ENCODE measurements around the gene ADPRM.

Gene ADPRM

GRCh38 chr17:10742431-10742830 lies 45.0 kb downstream of the ADPRM start:
- TF ChIP-seq CTCF (conservative IDR thresholded peaks at IDR 0.05): no peak
- no peak overlapping the region for H3K27ac ChIP-seq

GRCh38 chr17:10743316-10744009 lies 46.1 kb downstream of the ADPRM start:
- TF ChIP-seq CTCF (conservative IDR thresholded peaks at IDR 0.05): no peak
- H3K27ac ChIP-seq: no peak overlapping the region

GRCh38 chr17:10744501-10745000 lies 47.2 kb downstream of the ADPRM start:
- no peak overlapping the region for H3K27ac ChIP-seq
- TF ChIP-seq CTCF (conservative IDR thresholded peaks at IDR 0.05): no peak

- no peak for TF ChIP-seq CTCF (conservative IDR thresholded peaks at IDR 0.05)
- no peak overlapping the region for H3K27ac ChIP-seq
Measured at GRCh38 chr17:10745231-10745630, 47.8 kb downstream of the ADPRM start.

GRCh38 chr17:10748531-10749181 lies 51.3 kb downstream of the ADPRM start:
- no peak for TF ChIP-seq CTCF (conservative IDR thresholded peaks at IDR 0.05)
- H3K27ac ChIP-seq: no peak overlapping the region

- no peak for TF ChIP-seq CTCF (conservative IDR thresholded peaks at IDR 0.05)
- no peak overlapping the region for H3K27ac ChIP-seq
Measured at GRCh38 chr17:10750210-10750609, 52.8 kb downstream of the ADPRM start.

GRCh38 chr17:10751563-10751962 lies 54.2 kb downstream of the ADPRM start:
- H3K27ac ChIP-seq: no peak overlapping the region
- TF ChIP-seq CTCF (conservative IDR thresholded peaks at IDR 0.05): no peak

Measured in VCaP (cell line).